ENCODE results near the gene ADAM33.

ADAM33 gene

GRCh38 chr20:3663858-3664257, 18.0 kb downstream of the ADAM33 start:
- no peak for DNase-seq (ENCODE audit: low read depth)

DNA sequence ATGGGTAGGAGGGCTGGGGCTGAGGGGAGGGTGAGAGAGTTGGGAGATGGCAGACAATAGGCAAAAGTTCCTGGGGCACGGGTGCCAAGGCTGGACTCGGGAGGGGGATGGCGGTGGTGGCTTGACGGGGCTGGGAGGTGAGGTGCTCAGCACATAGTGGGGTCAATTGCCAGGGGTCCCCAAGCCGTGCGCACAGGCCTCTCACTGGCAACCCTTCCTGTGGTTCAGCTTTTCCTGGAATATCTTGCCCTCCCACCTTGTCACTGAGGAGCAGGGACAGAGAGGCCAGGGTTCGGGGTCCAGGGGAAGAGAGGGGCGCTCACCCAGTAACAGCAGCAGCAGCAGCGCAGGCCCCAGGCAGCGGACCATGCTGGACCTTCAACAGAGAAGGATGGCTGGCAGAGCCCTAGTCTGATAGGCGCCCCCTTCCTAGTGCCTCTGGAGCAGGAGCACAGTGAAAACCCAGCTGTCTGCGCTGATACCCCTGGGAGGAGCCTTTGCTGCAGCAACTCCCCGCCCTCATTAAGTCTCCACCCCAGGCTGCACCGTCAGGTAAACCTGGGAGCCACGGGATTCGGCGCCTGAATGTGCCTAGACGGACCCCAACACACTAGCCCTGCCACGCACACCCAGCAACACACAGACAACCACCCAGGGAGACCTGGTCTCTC, 18.6 kb downstream of the ADAM33 start, which contains the start of gene GFRA4:
TSS of gene GFRA4 (minus strand) at position 369 of the 671 bp plus-strand sequence. CDS start at position 369, 0 bp downstream.
- no peak for DNase-seq (ENCODE audit: low read depth)

DNA sequence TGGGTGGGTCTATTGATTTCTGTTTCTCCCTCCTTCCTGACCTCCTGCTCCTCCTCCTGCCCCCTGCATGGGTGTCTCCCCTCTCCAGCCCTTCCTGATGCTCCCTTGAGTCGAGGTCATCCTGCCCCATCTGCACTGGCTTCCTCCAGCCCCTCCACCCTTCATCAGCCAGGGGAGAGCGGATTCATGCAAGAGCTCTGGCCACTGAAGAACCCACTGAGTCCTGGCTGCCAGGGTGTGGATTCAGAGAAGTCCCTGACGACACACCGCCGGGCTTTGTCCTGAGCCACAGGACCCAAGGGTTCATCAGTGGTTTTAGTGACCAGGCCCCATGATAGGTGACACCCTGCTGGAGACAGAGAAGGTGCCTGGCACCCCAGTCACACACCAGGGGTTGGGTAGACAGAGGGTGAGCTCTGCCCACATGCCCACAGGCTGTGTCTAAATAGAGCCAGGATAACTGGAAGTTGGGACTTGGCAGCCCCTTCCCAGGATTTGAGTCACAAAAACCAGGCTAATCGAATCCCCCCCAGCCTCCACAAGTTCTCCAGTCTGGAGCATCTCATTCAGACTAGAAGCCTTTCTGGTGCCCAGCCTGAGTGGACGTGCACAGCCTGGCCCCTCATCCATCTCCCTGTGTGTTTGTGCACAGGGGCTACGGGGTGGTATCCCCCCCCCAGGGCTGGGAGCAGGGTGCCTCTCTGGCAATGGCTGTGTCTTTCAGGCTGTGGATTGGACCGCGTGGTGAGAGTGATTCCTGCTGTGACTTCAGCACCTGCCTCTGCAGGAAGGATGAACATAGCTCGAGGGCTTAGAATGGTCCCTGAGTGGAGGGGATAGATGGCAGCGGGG, 19.8 kb downstream of the ADAM33 start:
- DNase-seq (ENCODE audit: low read depth) = no peak

DNA sequence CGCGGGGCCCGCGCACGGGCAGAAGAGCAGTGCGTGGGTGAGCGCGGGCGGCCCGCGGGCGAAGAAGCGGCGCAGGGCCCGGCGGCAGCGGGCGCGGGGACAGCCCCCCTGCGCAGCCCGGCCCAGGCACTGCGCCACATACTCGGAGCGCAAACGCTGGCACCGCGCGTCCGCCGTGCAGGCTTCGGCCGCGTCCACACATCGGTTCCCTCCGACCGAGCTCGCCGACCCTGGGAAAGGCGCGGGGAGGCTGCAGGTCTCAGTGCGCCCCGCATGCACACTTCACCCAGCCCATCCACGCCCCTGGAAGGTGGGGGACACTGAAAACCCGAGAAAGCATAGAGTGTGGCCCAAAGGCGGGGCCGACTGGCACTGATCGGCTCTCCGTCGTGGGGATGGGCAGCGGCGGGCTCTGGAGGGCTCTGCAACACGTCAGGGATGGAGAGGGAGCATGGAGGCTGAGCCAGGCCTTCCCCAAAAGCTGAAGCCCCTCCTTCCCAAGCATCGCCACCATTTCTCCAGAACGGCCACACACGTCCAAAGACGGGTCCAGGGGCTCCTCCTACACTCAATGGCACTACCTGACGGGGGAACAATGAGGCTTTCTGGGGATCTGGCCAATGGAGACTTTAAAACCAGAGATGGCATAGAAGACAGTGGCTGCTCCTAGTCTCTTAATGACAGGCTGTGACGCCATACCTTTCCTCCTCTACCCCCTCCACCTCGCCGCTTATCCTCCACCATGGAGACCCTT, 20.6 kb downstream of the ADAM33 start:
- DNase-seq (ENCODE audit: low read depth) = no peak

- no peak for DNase-seq (ENCODE audit: low read depth)
Measured at GRCh38 chr20:3660262-3661059, 21.3 kb downstream of the ADAM33 start.

GRCh38 chr20:3659492-3660261, 22.1 kb downstream of the ADAM33 start:
- DNase-seq (ENCODE audit: low read depth) = no peak

GRCh38 chr20:3658716-3659491, 22.9 kb downstream of the ADAM33 start:
- DNase-seq (ENCODE audit: low read depth) = no peak

DNA sequence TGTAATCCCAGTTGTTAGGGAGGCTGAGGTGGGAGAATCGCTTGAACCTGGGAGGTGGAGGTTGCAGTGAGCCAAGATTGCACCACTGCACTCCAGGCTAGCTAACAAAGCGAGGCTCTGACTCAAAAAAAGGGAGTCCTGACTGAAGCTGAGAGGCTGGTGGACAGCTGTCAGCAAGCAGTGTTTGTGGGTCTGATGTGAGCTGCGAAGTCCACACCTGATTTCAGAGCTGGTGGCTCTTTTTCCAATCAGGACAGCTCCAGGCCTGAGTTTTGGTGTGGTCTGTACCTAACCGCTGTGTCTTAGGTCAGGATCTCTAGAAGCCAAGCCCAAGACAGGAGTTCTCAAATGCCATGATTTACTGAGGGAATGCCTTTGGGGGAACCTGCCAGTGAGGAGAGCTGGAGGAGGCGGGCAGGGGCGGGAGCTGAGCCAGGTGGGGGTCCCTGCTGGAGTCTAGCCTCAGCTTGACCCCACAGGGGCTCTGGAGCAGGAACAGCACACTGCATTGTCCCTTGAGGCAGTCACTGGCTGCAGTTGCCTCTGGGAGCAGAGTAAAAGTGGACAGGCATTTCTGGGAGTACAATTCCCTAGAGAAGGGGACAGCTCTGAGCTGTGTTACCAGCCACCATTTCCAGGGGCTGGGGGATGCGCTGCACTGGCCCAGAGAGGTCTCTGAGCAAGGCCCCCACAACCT, 23.6 kb downstream of the ADAM33 start:
- no peak for DNase-seq (ENCODE audit: low read depth)

GRCh38 chr20:3655131-3655405, 26.7 kb downstream of the ADAM33 start:
- DNase-seq (ENCODE audit: low read depth) = no peak

GRCh38 chr20:3654326-3655130, 27.3 kb downstream of the ADAM33 start:
- no peak for DNase-seq (ENCODE audit: low read depth)

DNA sequence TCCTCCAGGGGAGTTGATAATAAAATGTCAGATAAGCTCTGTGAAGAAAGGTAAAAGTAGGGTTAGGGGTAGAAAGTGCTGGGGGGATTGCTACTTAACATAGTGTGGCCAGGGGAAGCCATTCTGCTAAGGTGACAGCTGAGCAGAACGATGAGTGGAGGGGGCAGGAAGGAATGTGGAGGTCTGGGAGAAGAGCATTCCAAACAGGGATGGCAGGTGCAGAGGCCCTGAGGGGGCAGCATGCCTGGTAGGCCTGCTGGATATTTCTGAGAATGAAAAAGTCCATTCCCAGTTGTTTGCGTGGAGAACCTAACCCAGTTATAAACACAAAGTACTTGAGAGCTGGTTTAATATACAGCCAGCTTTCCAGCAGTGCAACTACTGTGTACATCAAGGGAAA, 27.9 kb downstream of the ADAM33 start:
- DNase-seq (ENCODE audit: low read depth) = no peak

- DNase-seq (ENCODE audit: low read depth) = no peak
Measured at GRCh38 chr20:3652676-3653596, 28.9 kb downstream of the ADAM33 start.

GRCh38 chr20:3652221-3652620, 29.6 kb downstream of the ADAM33 start:
- DNase-seq (ENCODE audit: low read depth) = no peak

DNA sequence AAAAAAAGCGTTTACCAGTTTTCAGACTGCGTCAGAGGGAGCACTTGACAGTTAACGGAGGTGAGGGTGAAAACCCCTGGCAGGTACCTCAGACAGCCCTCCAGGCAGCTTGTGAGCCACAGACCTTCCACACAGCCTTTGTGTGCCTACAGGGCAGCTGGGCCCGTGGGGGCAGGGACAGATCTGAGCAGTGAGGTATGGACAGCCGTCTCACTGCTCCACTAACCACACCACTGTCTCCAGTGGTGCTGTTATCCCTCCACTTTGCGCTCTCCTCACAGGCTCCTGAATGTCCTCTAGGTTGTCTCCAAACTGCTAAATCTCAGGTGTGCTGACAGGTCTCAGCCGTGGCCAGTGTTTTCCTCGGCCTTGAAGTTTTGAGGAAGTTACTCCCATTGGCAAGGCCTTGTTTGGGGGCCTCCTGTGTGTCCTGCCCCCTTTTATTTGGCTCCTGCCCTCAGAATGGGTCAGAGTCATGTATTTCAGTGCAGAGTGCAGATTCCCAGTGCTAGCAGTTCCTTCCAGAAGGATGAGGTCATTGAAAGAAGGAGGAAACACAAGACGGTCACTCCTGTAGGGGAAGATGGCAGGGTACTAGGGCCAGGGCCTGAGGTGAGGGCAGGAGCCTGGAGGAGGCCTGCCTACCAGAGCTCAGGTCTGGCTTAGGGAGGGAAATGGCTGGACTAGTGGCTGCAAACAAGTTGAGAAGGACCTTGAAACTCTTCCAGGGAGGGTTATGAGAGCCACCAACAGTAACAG, 30.4 kb downstream of the ADAM33 start:
- DNase-seq (ENCODE audit: low read depth) = no peak

GRCh38 chr20:3648951-3649350, 32.9 kb downstream of the ADAM33 start:
- DNase-seq (ENCODE audit: low read depth) = no peak

DNA sequence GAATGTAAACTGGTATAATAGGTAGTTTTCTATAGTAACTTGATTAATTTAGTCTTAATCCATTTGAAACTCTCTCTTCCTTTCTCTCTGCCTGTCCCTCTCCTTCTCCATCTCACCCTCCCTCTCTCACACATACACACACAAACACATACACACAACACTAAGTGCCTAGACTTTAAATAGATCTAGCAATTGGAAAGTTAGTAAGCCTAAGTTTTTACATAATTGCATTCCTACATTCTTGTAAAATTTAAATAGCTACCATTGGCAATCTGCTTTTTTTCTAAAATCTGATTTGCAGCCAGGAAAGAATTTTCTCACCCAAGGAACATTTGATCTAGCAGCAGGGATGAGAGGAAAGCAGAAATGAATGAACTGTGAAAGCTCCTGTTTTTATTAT, 34.3 kb downstream of the ADAM33 start:
- no peak for DNase-seq (ENCODE audit: low read depth)

GRCh38 chr20:3646651-3647050, 35.2 kb downstream of the ADAM33 start:
- no peak for DNase-seq (ENCODE audit: low read depth)
